Uterus (tissue), 2 donors: Measurements from ENCODE around the gene CKAP5.

Experiments used
- POLR2A ChIP-seq, 2 donors: fragments of 450-650 bp; IDR thresholded peaks; one replicate each; pipeline ENCODE4 v1.6.1; 2016; ENCODE audit warnings: antibody characterized with exemption in 2 of 2, mild to moderate bottlenecking in 1 of 2, moderate library complexity in 1 of 2
- TF ChIP-seq, protein P1 (sequence below), 4 experiments: fragments of 200-600 bp in 2 of 4; fragments of 450-650 bp in 2 of 4; sonication (generic) in 2 of 4; IDR thresholded peaks; one replicate each; pipeline ENCODE4 v1.5.1; 2016 to 2019; ENCODE audit warnings: antibody characterized with exemption in 4 of 4, mild to moderate bottlenecking in 2 of 4, moderate library complexity in 1 of 4

- no peak for TF ChIP-seq POLR2A (IDR thresholded peaks at IDR 0.05)
- TF ChIP-seq, protein P1, sequence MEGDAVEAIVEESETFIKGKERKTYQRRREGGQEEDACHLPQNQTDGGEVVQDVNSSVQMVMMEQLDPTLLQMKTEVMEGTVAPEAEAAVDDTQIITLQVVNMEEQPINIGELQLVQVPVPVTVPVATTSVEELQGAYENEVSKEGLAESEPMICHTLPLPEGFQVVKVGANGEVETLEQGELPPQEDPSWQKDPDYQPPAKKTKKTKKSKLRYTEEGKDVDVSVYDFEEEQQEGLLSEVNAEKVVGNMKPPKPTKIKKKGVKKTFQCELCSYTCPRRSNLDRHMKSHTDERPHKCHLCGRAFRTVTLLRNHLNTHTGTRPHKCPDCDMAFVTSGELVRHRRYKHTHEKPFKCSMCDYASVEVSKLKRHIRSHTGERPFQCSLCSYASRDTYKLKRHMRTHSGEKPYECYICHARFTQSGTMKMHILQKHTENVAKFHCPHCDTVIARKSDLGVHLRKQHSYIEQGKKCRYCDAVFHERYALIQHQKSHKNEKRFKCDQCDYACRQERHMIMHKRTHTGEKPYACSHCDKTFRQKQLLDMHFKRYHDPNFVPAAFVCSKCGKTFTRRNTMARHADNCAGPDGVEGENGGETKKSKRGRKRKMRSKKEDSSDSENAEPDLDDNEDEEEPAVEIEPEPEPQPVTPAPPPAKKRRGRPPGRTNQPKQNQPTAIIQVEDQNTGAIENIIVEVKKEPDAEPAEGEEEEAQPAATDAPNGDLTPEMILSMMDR (IDR thresholded peaks at IDR 0.05), result no peak
Measured at GRCh38 chr11:46706886-46707285, 139.2 kb downstream of the CKAP5 start.
